GM21576 (cell line): ENCODE data around the gene ELFN1.

Experiments used
- ATAC-seq: cut with Tn5 transposase; IDR thresholded peaks from one replicate; pipeline ENCODE4 v1.9.1; 2021; ENCODE audit warnings: mild to moderate bottlenecking, moderate library complexity; ENCODE audit not compliant: unreplicated experiment

Gene ELFN1

DNA sequence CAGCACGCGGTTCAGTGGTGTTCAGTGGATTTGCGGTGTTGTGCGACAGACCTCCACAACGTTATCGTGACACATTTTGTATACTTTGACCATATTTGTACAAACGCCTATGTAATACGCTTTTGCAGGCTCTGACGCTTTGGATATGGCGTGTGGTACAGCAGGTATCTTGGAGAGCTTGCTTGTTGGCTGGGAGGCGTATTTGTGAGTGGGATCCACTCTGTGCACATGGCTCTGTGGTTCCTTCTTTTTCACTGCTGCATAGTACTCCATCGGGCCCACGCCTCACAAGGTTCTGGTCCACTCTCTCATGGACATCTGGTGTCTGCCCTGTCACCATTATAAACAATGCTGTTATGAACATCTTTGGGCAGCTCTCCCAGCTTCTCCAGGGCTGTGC is 53.2 kb downstream of the ELFN1 start:
- ATAC-seq = no peak

- no peak for ATAC-seq
These were observed 54.2 kb downstream of the ELFN1 start for GRCh38 chr7:1724118-1724910.

DNA sequence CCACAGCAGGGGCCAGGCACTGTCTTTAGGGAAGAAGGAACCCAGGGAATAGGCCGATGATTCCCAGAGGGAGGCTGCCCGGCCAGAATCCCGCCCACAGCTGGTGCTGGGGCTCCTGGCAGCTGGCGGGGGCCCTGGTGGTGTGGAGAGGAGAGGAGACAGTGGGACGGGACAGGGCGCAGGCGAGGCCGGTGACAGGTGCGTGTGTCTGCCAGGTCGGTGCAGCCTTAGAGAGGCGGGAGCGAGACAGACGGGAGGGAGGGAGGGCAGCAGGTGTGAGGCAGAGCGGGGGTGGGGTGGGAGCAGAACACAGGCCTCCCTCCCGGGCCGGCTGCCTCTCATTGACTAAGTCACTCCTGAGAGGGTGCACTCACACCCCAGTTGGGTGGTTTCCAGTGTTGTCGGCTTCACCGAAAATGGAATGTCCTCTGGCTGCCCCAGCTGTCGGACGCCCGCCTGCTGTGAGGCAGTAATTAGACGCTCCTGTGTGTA is 55.2 kb downstream of the ELFN1 start:
- no peak for ATAC-seq

DNA sequence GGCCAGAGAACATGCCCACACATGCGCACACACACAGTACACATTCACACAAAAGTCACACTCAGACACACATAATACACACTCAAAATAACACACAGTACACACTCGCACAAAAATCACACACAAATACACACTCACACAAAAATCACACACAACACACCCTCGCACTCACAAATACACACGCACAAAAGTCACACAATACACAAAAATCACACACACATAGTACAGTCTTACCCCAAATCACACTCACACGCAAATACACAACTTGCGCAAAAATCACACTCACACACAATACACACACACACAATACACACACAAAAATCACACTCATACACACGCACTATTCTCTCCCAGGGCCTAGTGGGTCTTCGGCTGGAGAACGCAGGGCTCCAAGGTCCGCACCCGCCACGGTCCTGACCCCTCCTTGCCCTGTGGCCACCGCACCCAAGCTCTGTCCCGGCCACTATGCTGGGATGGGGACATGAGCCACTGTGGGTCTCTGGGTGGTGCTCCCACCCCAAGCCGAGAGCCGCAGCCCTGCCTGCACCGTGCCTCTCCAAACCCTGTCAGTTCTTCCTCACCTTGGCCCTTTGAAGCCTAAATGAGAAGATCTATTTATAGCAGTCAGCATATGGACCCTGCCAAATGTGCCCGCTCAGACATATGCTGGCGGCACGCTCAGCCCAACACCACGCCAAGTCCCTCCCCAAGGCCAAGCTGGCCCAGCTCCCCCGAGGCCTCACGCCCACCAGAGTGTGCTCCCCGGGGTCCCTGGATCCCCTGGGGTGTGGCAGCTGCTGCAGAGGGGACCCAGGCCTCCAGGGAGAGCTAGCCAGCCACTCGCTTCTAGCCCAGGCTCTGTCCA is 55.9 kb downstream of the ELFN1 start:
- no peak for ATAC-seq

DNA sequence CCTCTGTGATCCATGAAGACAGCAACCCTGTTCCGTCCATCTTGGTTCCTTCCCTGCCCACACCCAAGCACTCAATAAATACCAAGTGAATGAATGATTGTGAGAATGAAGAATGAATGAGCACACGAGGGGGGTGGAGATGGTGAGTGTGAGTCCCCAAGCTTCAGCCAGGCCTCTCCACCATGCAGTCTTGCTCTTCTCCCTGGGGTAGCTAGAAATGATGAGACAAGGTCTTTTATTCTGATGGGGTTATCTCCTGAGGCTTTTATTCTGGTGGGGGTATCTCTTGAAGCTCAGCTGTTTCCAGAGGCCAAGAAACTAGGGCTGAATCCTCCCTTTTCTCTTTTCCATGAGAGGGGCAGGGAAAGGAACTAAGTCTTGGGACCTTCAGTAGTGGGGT is 57.0 kb downstream of the ELFN1 start:
- ATAC-seq = no peak

- no peak for ATAC-seq
These were observed 57.9 kb downstream of the ELFN1 start for GRCh38 chr7:1727812-1728570.

- no peak for ATAC-seq
These were observed 59.1 kb downstream of the ELFN1 start for GRCh38 chr7:1729183-1729582.

DNA sequence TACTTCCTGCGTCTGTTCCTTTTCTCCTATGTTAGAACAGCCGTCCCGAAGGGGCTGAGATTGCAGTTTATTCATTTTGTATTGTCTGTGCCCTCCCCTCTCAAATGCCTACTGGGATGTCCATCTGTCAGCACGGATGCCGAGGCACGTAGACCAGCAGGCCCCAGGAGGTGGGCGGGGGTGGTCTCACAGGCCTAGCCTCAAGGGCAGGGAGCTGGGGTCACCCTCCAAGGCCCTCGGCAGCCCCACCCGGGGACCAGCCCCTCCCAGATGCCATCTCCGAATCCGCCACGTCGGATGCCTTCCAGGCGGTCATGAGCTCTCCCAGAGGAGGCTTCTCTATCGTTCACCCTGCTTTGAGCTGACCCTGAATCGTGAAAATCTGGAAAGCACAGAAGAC is 59.7 kb downstream of the ELFN1 start:
- no peak for ATAC-seq

DNA sequence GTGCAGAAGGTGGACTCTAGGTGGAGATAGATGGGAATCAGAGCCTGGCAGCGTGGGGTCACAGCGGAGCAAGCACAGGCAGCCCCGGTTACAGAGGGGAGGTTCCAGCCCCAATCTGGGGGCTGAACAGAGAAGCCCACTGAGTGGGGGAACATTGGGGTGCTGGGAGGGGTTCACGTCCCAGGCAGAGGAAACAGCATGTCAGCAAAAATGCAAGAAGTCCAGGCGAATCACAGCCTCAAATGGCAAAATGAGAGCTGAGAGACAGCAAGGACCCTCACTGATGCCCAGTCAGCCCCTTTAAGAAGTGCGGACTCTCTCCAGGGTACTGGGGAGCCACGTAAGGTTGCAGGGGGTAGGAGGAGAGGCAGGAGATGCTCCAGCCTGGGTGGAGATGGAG is 62.0 kb downstream of the ELFN1 start:
- no peak for ATAC-seq

DNA sequence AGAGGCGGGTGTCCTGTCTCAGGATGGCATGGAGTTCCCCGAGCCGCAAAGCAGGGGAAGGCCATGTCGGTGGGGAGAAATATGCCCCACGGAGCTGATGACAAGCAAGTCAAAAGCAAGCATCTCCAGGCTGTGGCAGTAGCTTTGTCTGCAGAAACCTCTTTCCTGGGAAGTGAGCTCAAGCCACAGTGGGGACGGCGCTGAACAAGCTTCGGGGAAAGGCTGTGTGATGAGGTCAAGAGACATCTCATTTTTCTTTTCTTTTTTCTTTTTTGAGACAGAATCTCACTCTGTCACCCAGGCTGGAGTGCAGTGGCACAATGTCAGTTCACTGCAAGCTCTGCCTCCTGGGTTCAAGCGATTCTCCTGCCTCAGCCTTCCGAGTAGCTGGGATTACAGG is 62.6 kb downstream of the ELFN1 start:
- ATAC-seq = no peak

DNA sequence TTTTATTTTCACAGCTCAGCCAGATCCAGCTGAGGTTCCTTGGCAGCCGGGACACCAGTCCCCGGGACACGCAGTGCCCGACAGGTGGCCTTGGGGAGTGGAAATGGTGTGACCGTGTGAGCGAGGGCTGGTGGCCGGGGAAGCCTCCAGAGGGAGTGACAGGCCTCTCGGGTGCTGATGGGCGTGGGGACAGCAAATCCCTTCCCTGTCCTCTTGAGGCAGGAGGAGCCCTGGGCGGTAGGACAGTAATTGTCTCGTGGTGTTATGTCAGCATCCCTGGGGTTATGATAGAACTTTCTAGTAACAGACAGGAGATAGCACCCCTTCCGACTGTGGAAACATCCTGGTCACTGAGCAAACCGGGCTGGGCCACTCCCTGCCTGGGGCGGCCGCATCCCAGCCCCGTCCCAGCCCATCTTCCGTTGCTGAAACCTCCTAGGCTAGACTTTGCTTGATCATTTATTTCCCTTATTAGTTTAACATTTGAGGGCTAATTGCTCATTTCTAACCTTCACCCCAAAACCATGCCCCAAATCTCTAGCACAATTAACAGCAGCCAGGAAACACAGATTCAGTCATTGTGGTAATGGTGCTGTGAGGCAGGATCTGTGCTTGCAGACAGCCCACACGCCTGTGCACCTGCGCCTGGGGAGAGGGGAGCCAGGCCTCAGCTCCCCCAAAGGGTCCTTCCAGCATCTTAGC is 63.3 kb downstream of the ELFN1 start:
- no peak for ATAC-seq

- no peak for ATAC-seq
These were observed 64.0 kb downstream of the ELFN1 start for GRCh38 chr7:1733908-1734730.

GRCh38 chr7:1735262-1735661 is 65.2 kb downstream of the ELFN1 start:
- no peak for ATAC-seq

- no peak for ATAC-seq
These were observed 65.9 kb downstream of the ELFN1 start for GRCh38 chr7:1735806-1736483.

DNA sequence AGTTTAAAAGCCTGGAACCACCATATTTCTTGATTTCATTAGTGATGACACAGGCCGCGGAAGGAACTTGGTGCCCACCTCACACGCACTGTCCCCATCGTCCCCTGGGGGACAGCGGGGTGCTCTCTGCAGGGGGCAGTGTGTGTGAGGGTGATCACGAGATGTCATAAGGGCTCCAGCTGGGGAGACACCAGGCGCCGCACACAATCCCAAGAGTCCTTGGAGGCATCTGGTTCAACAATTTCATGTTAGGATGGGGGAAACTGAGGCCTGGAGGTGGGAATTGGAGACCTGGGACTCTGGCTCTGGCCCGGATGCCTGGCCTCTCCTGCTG is 66.4 kb downstream of the ELFN1 start:
- no peak for ATAC-seq

DNA sequence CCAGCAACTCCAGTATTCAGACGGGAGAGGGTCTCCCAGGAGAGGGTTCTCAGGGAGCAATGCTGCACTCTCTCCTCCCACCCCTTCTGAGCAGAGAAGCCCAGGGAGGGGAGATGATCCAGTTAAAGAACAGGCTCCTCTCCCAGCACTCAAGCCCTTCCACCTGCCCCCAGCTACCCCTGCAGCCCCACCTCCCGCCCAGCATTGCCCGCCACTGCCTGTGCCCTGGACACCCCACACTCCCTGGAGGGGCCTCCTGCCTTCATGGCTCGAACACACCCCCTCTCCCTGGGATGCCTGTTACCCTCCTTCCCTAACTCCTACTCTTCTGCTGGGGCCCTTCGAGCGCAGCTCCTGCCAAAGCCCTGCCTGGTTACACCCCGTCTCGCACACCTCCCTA is 66.8 kb downstream of the ELFN1 start:
- ATAC-seq = no peak

GRCh38 chr7:1737523-1737922 is 67.4 kb downstream of the ELFN1 start:
- ATAC-seq = no peak

DNA sequence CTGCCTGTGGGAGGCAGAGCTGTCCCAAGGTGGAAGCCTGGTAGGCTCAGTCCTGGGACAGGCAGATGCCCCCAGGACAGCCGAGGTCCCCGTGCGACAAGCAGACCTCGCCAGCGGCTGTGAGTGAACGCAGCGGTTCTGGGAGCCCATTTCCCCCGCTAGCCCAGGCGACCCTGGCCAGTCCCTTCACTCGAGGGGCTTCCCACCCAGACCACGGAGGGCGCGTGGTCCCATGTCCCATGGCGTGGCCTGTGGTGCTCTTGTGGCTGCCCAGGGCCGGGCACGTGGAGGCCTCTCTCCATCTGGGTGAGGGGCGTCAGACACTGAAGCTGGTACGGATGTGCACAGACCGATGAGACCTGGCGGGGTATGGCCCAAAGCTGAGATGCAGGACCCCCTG is 67.9 kb downstream of the ELFN1 start:
- no peak for ATAC-seq

DNA sequence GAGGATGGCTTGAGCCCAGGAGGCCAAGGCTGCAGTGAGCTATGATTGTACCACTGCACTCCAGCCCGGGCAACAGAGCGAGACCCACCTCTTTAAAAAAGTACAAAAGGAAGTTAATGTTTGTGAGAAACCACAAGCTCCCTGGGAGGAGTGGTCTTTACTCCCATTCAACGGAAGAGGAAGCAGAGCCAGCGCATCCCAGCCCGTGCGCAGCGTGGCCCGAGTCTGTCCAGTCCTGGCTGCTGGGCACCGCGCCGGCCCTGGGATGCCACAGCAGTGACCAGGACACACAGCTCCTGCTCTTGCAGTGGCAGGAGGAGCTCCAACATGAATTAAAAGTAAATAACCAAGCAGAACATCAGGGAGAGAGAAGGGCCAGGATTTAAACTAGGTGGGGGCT is 68.4 kb downstream of the ELFN1 start:
- ATAC-seq = no peak
